Measurements from ENCODE around the gene ATAD1.
A peak's percentile ranks its signal among the peaks of the same experiment; 100 is the strongest.

ATAD1 gene

GRCh38 chr10:87817609-87818504 is at the start of gene ATAD1:
Gene ATAD1, minus strand, starts transcription at chr10:87818226. Its CDS starts 3,627 bp downstream, at chr10:87814599.
- peak within 1 kb of the TSS; percentile 72 for H2AFZ ChIP-seq (ENCODE audit: low read depth, low read length)
- H3K9ac ChIP-seq (ENCODE audit: low read length) = peak within 1 kb of the TSS; percentile 94
- H3K9me3 ChIP-seq (ENCODE audit: insufficient read depth, low read length) = no peaks in the 10 kb centered on the region
- no peaks in the 10 kb centered on the region for H3K27me3 ChIP-seq (ENCODE audit: low read depth, low read length)
- H3K79me2 ChIP-seq (ENCODE audit: low read length) = peaks cover 46% of the 10 kb centered on the region
- peaks cover 3% of the 10 kb centered on the region for H3K36me3 ChIP-seq (replicated peaks; ENCODE audit: low read depth, low read length)
- H3K4me1 ChIP-seq (ENCODE audit: low read length) = peaks cover 23% of the 10 kb centered on the region
- peak within 1 kb of the TSS; percentile 91 for H3K4me2 ChIP-seq (ENCODE audit: low read length)
- TF ChIP-seq EZH2phosphoT487 (IDR thresholded peaks at IDR 0.05; ENCODE audit: low read depth) (no peak), CTCF (IDR thresholded peaks at IDR 0.05; ENCODE audit: low read depth, low read length) (peak; percentile 33; the same call in 1 of the 2 replicates)
- H3K4me3 ChIP-seq (ENCODE audit: low read length) = peak within 1 kb of the TSS; percentile 99
- peaks cover 28% of the 10 kb centered on the region for H4K20me1 ChIP-seq (ENCODE audit: insufficient read depth, low read length)
- peak within 1 kb of the TSS; percentile 95 for H3K27ac ChIP-seq (ENCODE audit: low read length)

GRCh38 chr10:87867453-87867852 is 49.4 kb upstream of the ATAD1 start:
- Histone ChIP-seq H3K4me1 (ENCODE audit: low read length) (peaks cover 21% of the 10 kb centered on the region), H3K79me2 (ENCODE audit: low read length) (peaks cover 96% of the 10 kb centered on the region), H2AFZ (ENCODE audit: low read depth, low read length) (no peak overlapping the region), H3K9ac (ENCODE audit: low read length) (peak overlapping the region; percentile 91; the same call in 1 of the 2 replicates), H3K9me3 (ENCODE audit: insufficient read depth, low read length) (no peaks in the 10 kb centered on the region), H3K4me3 (ENCODE audit: low read length) (peak overlapping the region; percentile 96), H3K27me3 (ENCODE audit: low read depth, low read length) (no peaks in the 10 kb centered on the region), H4K20me1 (ENCODE audit: insufficient read depth, low read length) (peaks cover 67% of the 10 kb centered on the region), H3K4me2 (ENCODE audit: low read length) (peak overlapping the region; percentile 85), H3K27ac (ENCODE audit: low read length) (no peak overlapping the region), H3K36me3 (replicated peaks; ENCODE audit: low read depth, low read length) (peaks cover 16% of the 10 kb centered on the region)
- TF ChIP-seq EZH2phosphoT487 (IDR thresholded peaks at IDR 0.05; ENCODE audit: low read depth) (no peak), CTCF (IDR thresholded peaks at IDR 0.05; ENCODE audit: low read depth, low read length) (no peak)

GRCh38 chr10:87866412-87866974 is 48.5 kb upstream of the ATAD1 start:
- peaks cover 86% of the 10 kb centered on the region for H3K79me2 ChIP-seq (ENCODE audit: low read length)
- peaks cover 16% of the 10 kb centered on the region for H3K36me3 ChIP-seq (replicated peaks; ENCODE audit: low read depth, low read length)
- H3K27me3 ChIP-seq (ENCODE audit: low read depth, low read length) = no peaks in the 10 kb centered on the region
- peaks cover 21% of the 10 kb centered on the region for H3K4me1 ChIP-seq (ENCODE audit: low read length)
- peak overlapping the region; percentile 85 for H3K4me2 ChIP-seq (ENCODE audit: low read length)
- H4K20me1 ChIP-seq (ENCODE audit: insufficient read depth, low read length) = peaks cover 62% of the 10 kb centered on the region
- no peak for TF ChIP-seq CTCF (IDR thresholded peaks at IDR 0.05; ENCODE audit: low read depth, low read length)
- no peak for TF ChIP-seq EZH2phosphoT487 (IDR thresholded peaks at IDR 0.05; ENCODE audit: low read depth)
- H3K9me3 ChIP-seq (ENCODE audit: insufficient read depth, low read length) = no peaks in the 10 kb centered on the region
- H3K4me3 ChIP-seq (ENCODE audit: low read length) = peak overlapping the region; percentile 96
- H3K9ac ChIP-seq (ENCODE audit: low read length) = peak overlapping the region; percentile 91
- H3K27ac ChIP-seq (ENCODE audit: low read length) = no peak overlapping the region
- no peak overlapping the region for H2AFZ ChIP-seq (ENCODE audit: low read depth, low read length)

- H3K4me1 ChIP-seq (ENCODE audit: low read length) = peaks cover 32% of the 10 kb centered on the region
- H3K79me2 ChIP-seq (ENCODE audit: low read length) = peaks cover 75% of the 10 kb centered on the region
- peaks cover 14% of the 10 kb centered on the region for H3K36me3 ChIP-seq (replicated peaks; ENCODE audit: low read depth, low read length)
- H3K9ac ChIP-seq (ENCODE audit: low read length) = peak overlapping the region; percentile 91
- no peak overlapping the region for H2AFZ ChIP-seq (ENCODE audit: low read depth, low read length)
- TF ChIP-seq CTCF (IDR thresholded peaks at IDR 0.05; ENCODE audit: low read depth, low read length) (no peak), EZH2phosphoT487 (IDR thresholded peaks at IDR 0.05; ENCODE audit: low read depth) (no peak)
- no peaks in the 10 kb centered on the region for H3K27me3 ChIP-seq (ENCODE audit: low read depth, low read length)
- no peaks in the 10 kb centered on the region for H3K9me3 ChIP-seq (ENCODE audit: insufficient read depth, low read length)
- H3K27ac ChIP-seq (ENCODE audit: low read length) = peak overlapping the region; percentile 86
- peak overlapping the region; percentile 96 for H3K4me3 ChIP-seq (ENCODE audit: low read length)
- H3K4me2 ChIP-seq (ENCODE audit: low read length) = peak overlapping the region; percentile 85
- H4K20me1 ChIP-seq (ENCODE audit: insufficient read depth, low read length) = peaks cover 51% of the 10 kb centered on the region
These were observed 47.3 kb upstream of the ATAD1 start for GRCh38 chr10:87865241-87865881.
